SU-DHL-6 (cell line): ENCODE data around the gene ZDHHC1.

Experiments used
- CTCF ChIP-seq: fragments of 200-600 bp; sonication (generic); IDR thresholded peaks from one replicate; pipeline ENCODE4 v1.5.1; 2017; ENCODE audit warnings: antibody characterized with exemption, mild to moderate bottlenecking, low read length, moderate library complexity; ENCODE audit not compliant: insufficient read depth, poor library complexity, severe bottlenecking
- EZH2phosphoT487 ChIP-seq: fragments of 200-600 bp; sonication (generic), shearing (Covaris generic); conservative IDR thresholded peaks from 2 replicates; pipeline ENCODE4 v1.6.1; 2018; ENCODE audit warnings: mild to moderate bottlenecking, antibody characterized with exemption, low read length, moderate library complexity, mixed read lengths

- no peak for TF ChIP-seq CTCF
- no peak for TF ChIP-seq EZH2phosphoT487
Measured at GRCh38 chr16:67390816-67391423, 25.4 kb downstream of the ZDHHC1 start.
